HepG2 (cell line): Measurements from ENCODE around the gene TBC1D14. TPM values are rescaled to one million over a fixed set of nuclear protein-coding genes. Genes with fewer than 3 reads are reported as not detected.
A peak's percentile ranks its signal among the peaks of the same experiment; 100 is the strongest.

ENCODE experiments used
- BATF2 ChIP-seq: sonication (generic); formaldehyde crosslinking; IDR thresholded peaks from 2 replicates; pipeline ENCODE4 v1.8.0; 2022; ENCODE audit warnings: mild to moderate bottlenecking, missing genetic modification reagents, moderate library complexity
- BRF2 ChIP-seq: sonication (generic); formaldehyde crosslinking; IDR thresholded peaks from 2 replicates; pipeline ENCODE4 v1.8.1; 2022; ENCODE audit warnings: mild to moderate bottlenecking, missing genetic modification reagents
- CEBPG ChIP-seq: IDR thresholded peaks from 2 replicates; pipeline ENCODE4 v1.6.1; 2016
- DR1 ChIP-seq: sonication (generic); formaldehyde crosslinking; IDR thresholded peaks from 2 replicates; pipeline ENCODE4 v1.8.0; 2021; ENCODE audit warnings: mild to moderate bottlenecking, missing genetic modification reagents, inconsistent platforms
- FOSL1 ChIP-seq: sonication (generic); formaldehyde crosslinking; IDR thresholded peaks from 2 replicates; pipeline ENCODE4 v1.9.0; 2021; ENCODE audit warnings: missing genetic modification reagents, borderline replicate concordance
- GATAD2A ChIP-seq: IDR thresholded peaks from 2 replicates; pipeline ENCODE4 v1.6.1; 2016
- KLF13 ChIP-seq: sonication (generic); formaldehyde crosslinking; IDR thresholded peaks from 2 replicates; pipeline ENCODE4 v1.4.0; 2020; ENCODE audit warnings: mild to moderate bottlenecking, missing genetic modification reagents
- MAFG ChIP-seq: sonication (generic); formaldehyde crosslinking; IDR thresholded peaks from 2 replicates; pipeline ENCODE4 v1.5.1; 2020; ENCODE audit warnings: mild to moderate bottlenecking, missing genetic modification reagents
- NR3C1 ChIP-seq: sonication (generic); formaldehyde crosslinking; IDR thresholded peaks from 2 replicates; pipeline ENCODE4 v1.4.0; 2020; ENCODE audit warnings: missing genetic modification reagents
- TAF15 ChIP-seq: fragments of 200-400 bp; formaldehyde crosslinking; IDR thresholded peaks from one replicate; pipeline ENCODE4 v1.6.1; 2018; ENCODE audit warnings: mild to moderate bottlenecking, low read depth, low read length; ENCODE audit not compliant: poor library complexity, severe bottlenecking
- WIZ ChIP-seq: sonication (generic); formaldehyde crosslinking; IDR thresholded peaks from 2 replicates; pipeline ENCODE4 v1.5.1; 2020; ENCODE audit warnings: mild to moderate bottlenecking, missing genetic modification reagents
- ZMYM4 ChIP-seq: sonication (generic); formaldehyde crosslinking; IDR thresholded peaks from 2 replicates; pipeline ENCODE4 v1.8.1; 2023; ENCODE audit warnings: mild to moderate bottlenecking, missing genetic modification reagents
- ZNF331 ChIP-seq: sonication (generic); formaldehyde crosslinking; IDR thresholded peaks from 2 replicates; pipeline ENCODE4 v1.4.0; 2020; ENCODE audit warnings: missing genetic modification reagents
- ZNF639 ChIP-seq: conservative IDR thresholded peaks from 2 replicates; pipeline ENCODE4 v1.6.1; 2018; ENCODE audit warnings: missing genetic modification reagents
- ZNF646 ChIP-seq: sonication (generic); formaldehyde crosslinking; IDR thresholded peaks from 2 replicates; pipeline ENCODE4 v1.9.0; 2021; ENCODE audit warnings: mild to moderate bottlenecking, missing genetic modification reagents
- ZNF691 ChIP-seq: sonication (generic); formaldehyde crosslinking; IDR thresholded peaks from 2 replicates; pipeline ENCODE4 v1.4.0; 2020; ENCODE audit warnings: missing genetic modification reagents, low read depth, mild to moderate bottlenecking, borderline replicate concordance
- polyA plus RNA-seq, 8 experiments: library from polyadenylated mRNA; depleted of rRNA in 3 of 8; stranded (reverse) in 7 of 8; unstranded in 1 of 8; fragments of >200 nt; fragmentation: Illumina TruSeq in 4 of 8; extraction: Trizol in 4 of 8; gene quantifications; 2 replicates each; pipeline versions ENCODE4 v1.2.1 to v1.2.3, GENCODE V29; 2011 to 2016; ENCODE audit warnings: low read depth in 4 of 8, missing spikeins in 1 of 8, mixed read lengths in 1 of 8; ENCODE audit not compliant: insufficient read depth in 1 of 8
- total RNA-seq, 5 experiments: library from RNA; depleted of rRNA; stranded (reverse); fragments of >200 nt; fragmentation: Illumina TruSeq; extraction: Trizol; gene quantifications; 2 replicates each; pipeline ENCODE4 v1.2.3, GENCODE V29; 2016; ENCODE audit warnings: low read depth in 1 of 5

Gene TBC1D14
- total and polyA plus RNA-seq, 2 of the 13 experiments (the other 11 are each of a cell fraction or from before 2014, with no cell fraction given): 29.5 to 46.5 TPM

GRCh38 chr4:6917461-6918271, 8.0 kb downstream of the TBC1D14 start (continued):
- TF ChIP-seq BRF2 (CRISPR knock-in tag): 0 out of 2 replicates have a peak, but pooled peaks have one; percentile 46
- peak; percentile 68; the same call in 1 of the 2 replicates for TF ChIP-seq ZNF646 (CRISPR knock-in tag)
- peak; percentile 20; the same call in 1 of the 2 replicates for TF ChIP-seq FOSL1
- TF ChIP-seq DR1 (CRISPR knock-in tag): no peak; the same call in 1 of the 2 replicates
- TF ChIP-seq NR3C1 (CRISPR knock-in tag): no peak
- no peak for TF ChIP-seq WIZ (CRISPR knock-in tag)
- TF ChIP-seq TAF15: no peak
- TF ChIP-seq BATF2 (CRISPR knock-in tag): no peak
- TF ChIP-seq KLF13 (CRISPR knock-in tag): no peak
- peak; percentile 66 for TF ChIP-seq ZNF639
- peak; percentile 67; the same call in 1 of the 2 replicates for TF ChIP-seq CEBPG
- peak; percentile 94 for TF ChIP-seq GATAD2A (CRISPR knock-in tag)
- peak; percentile 88 for TF ChIP-seq ZNF331 (CRISPR knock-in tag)
- peak; percentile 57; the same call in 1 of the 2 replicates for TF ChIP-seq ZNF691
- peak; percentile 80 for TF ChIP-seq ZMYM4 (CRISPR knock-in tag)
- TF ChIP-seq MAFG (CRISPR knock-in tag): no peak
